ENCODE results near the gene ARMH3. TPM values are rescaled to one million over a fixed set of nuclear protein-coding genes. Genes with fewer than 3 reads are reported as not detected.
A peak's percentile ranks its signal among the peaks of the same experiment; 100 is the strongest.

The ARMH3 gene
- total RNA-seq, 1 experiment from 2014 or later: 6.9 TPM

DNA sequence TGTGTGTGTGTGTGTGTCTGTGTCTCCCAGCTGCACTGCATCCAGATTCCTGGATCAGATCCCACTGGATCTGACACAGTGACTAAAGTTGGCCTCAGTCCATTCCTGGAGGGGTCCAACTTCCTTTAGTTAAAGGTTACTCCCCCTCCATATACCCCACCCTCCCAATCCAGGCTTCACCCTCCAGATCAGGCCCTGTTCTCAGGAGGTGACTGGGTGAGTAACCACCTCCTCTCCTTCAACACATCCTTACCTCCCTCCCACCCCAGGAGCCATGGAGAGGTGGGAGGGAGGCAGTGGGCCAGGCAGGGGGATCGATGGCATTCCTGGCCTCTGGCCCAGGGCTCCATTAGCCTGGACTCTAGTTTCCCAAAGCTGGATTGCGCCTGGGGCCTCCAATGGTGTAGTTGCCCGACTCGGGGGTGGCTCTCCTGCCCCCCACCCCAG, 223.6 kb downstream of the ARMH3 start:
- no peak for DNase-seq (ENCODE audit: low read depth)

DNA sequence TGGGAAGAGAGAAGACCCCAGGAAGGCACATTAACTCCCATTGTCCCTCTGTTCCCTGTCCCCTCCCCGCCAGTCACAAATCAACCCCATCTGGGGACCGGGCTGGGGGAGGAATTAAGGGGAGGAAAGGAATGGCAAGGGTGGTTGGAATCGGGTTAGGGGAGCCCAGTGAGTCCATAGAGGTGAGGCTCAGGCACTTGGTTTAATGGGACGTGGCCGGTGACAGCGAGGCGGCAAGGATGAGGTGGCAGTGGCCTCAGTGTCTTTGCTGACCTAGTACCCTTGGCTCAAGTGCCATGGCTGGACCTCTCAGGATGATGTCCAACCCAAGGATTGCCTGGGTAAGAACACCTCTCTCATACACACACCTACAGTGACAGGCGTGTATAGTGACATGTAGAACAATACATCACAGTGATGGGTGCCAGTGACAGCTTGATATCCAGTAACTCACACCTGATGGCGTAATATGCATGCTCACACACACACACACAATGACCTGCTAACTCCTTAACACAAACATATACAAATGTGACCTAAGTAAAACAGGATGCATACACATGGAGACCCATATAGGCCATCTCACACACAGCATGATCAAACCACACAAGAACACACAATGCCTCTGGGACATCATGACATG, 224.7 kb downstream of the ARMH3 start:
- no peak for DNase-seq (ENCODE audit: low read depth)

DNA sequence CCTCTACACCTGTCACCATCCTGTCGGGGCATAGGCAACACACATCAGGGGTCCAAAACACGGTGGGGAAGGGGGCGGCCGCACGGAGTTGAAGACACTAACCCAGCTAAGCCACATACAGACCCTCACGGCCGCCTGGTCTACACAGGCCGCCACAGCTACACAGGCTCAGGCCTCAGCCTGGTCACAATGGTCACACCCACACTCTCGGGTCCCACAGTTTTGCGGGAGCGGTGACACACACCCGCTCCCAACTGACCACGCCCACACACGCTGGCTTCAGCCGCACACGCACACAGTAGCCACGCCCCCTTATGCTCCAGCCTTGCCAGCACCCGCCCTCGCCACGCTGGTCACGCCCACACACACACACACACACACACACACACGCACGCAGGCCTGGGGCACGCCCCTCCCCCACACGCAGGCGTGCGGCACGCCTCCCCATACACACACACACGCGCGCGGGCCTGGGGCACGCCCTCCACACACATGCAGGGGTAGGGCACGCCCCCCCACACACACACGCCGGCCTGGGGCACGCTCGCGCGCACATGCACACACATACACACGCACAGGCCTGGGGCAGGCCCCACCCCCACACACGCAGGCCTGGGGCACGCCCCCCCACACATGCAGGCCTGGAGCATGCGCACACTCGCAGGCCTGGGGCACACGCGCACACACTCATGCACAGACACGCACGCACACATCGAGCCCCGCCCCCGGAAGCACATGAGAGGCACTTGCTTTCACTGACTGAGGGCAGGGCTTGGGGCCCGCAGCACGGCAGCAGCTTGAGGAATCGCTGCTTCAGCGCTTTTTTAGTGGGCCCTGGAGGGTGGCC, 225.4 kb downstream of the ARMH3 start:
- peak; percentile 78 for DNase-seq (ENCODE audit: low read depth)

DNA sequence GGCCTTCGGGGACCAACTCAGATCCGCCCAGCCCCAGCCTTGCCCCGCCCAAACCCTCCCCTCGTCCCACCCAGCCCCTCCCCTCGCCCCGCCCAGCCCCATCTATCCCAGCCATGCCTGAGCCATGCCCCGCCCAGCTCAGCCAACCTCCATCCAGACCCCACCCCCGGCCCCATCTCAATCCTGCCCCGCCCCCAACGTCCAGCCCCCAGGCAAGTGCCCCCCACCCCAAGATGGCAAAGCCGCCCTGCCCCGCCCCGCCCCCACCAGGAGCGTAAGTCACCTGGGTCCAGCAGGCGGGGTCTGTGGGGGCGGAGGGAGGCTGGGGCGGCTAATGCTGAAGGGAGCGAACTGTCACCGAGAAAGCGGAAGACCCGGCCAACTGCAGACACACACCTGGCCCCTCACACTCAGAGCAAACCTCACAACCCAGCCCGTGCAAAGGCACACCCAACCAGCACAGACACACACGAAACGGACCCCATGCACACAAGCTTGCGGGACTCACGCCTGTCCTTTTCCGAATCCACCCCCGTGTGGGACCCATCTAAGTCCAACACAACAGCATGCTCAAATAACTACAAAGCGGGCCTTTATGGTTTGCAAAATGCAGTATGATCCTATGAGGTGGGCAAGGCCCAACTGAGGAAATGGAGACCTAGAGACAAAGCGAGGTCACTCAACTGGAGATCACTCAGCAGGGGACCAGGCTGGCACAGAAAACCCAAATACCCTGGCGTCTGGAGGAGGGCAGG, 226.2 kb downstream of the ARMH3 start:
- DNase-seq (ENCODE audit: low read depth): no peak

DNA sequence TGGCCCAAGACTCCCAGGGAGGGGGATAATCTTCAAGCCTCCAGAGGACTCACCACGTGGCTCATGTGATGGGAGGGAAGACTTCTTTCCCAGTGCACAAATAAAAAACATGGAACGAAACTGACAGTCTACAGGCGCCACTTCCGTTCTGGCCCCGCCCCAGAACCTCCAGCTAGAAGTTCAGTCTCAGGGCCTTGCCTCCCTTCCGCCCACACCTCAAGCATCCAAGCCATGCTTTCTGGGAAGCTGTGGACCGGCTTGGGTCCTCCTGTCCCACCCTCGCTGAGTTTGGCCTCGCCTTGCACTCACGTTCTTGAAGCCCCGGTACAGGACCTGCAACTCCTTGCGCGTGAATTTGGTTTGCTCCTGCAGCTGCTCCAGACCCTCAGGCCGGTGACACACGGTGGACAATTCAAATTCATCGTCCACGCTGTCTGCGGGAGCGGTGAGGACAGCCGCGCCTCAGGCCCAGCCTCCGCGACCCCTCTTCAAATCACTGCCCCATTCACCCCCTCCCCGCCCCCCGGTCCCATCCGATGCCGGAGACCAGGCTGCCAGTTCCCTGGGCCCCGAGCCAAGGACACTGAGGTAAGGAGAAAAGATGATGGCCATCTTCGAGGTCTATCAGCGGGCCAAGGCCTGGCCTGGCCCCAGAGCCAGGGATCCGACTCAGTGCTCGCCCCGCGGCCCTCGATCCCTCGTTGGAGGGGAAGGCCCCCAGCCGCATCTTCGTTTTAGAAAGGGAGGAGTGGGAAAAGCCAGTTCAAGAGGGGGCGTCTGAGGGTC, 227.0 kb downstream of the ARMH3 start:
- no peak for DNase-seq (ENCODE audit: low read depth)

DNA sequence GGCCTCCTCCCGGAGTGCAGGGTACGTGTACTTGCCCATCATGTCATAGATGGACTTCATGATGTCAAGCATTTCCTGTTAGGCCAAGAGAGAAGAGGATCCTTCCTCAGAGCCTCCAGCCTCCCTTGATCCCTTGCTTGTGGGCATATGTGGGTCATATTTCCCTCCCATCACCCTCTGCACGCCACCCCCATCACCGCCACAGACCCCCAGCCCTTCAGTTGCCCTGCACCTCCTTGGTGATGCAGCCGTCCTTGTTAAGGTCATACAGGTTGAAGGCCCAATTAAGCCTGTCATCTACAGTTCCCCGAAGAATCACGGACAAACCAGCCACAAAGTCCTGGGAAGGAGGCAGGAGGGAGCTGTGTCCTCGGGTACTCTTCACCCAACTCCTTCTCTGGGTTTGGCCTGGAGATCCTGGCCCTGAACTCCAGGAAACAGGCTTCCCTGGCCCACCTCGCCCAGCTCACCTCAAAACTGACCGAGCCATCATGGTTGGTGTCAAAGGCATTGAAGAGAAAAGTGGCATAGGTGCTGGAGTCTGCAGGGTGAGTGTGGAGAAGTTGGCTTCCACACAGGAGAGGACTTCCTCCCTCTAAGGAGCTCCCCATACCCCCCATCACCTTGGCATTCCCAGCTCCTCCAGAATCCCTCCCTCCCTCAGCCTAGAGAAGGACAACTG, 227.9 kb downstream of the ARMH3 start:
- no peak for DNase-seq (ENCODE audit: low read depth)

DNA sequence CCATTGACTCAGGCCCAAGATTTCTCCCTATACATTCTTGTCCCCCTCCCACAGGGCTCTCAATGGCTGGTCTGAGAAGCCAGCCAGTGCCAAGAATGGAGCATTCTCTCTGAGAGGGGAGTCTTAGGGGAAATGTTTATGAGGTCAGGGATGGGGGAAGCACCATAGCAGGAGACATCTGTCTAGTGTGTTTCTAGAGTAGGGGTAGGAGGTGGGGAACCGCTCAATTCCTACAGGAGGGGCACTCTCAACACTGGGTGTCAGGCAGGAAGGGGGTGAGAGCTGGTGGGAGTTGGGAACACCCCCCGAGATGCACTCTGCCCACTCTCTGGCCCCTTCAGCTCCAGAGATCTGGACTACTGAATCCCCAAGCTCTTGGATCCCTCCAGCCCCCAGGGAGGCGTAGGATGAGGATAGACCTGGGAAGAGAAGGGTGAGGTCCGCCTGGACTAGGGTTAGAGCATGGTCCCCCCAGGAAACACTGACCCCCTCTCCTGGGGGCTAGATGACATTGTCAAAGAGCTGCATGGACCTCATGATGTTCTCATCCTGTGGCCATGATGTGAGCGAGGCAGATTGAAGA, 229.0 kb downstream of the ARMH3 start:
- DNase-seq (ENCODE audit: low read depth): no peak

DNA sequence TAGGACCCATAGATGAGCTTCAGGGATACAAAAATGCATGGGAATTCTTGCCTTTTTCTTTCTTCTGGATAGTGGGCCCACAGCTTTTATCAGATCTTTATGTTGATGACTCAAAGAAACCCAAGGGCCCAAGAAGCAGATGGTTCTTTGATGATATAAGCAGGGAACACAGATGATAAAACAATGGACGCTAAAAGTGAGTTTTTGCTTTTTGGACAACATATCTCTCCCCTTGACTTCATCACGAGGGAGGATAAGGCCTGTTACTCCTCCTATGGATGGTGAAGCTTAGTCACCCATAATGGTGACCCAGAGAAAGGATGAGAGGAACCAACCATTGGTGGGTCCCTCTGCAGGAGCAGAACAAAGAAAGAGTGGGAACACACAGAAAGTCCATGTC, 231.2 kb downstream of the ARMH3 start:
- no peak for DNase-seq (ENCODE audit: low read depth)

DNA sequence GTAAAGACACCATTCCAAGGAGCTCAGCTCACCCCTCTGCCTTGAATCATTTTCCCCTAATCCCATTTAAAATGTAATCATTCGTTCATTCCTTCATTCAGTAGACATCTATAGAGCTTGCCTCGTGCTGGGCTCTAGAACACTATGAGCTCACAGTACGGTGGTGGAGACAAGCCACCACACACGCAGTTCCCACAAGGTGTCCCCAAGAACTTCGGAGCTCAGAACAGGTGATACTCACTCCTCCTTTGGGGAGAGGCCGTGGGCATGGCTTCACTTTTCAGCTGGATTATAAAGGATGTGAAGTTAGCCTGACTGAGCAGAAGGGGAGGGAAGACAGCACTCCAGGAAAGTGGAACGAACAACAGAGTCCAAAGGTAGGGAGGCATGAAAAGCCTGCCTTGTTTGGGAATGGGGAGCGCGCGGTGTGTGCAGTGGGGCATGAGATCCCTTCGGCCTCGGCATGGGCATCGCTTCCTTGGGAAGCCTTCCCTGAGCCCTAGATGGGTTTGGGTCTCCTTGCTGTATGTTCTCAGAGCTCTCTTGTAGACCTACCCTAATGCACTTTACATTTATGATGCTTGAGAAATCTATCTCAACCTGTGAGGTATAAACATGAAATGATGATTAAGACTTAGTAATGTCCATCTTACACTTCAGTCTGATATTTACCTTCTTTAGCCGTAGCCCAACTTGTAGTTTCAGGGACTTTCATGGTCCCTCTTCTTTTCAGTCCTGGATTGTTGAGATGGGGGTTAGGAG, 236.9 kb downstream of the ARMH3 start:
- DNase-seq (ENCODE audit: low read depth): no peak

DNA sequence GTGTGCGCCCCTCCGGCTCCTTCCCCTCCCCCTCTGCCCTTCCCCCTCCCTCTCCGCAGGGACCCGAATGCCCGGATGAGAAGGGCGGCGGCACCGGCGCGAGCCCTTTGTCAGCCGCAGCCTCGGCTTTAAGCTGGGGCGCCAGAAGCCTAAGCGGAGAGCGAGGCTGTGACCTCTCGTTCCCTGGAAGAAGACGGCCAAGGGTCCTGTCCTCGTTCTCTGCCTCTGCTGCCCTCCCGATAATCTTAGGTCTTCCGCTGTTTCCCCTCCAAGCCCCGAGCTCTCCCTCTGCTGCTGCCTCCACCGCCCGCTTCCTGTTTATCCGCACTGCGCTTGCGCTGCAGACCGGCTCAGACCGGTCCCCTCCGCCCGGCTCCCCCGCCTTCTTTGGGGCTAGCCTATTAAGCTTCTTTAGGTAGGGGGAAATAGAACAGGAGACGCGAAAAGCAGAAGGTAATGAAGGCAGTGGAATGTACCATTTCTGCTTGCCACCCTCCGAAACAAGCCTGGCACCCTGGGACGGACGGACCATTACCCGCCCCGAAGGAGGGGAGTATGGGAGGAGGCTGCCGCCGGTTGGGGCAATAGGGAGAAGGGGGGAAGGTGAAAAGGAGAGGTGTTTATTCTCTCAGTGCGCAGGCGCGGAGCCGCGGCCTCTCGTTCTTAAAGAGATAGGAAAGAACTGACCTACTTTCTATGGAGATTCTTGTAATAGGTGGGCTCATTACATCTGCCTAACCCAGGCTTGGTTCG, 237.7 kb downstream of the ARMH3 start, which contains the start of gene OGA:
Gene OGA (minus strand): TSS at position 326 of the 753 bp plus-strand sequence. CDS start 422 bp downstream, outside the sequence.
- peak; percentile 99 for DNase-seq (ENCODE audit: low read depth)

DNA sequence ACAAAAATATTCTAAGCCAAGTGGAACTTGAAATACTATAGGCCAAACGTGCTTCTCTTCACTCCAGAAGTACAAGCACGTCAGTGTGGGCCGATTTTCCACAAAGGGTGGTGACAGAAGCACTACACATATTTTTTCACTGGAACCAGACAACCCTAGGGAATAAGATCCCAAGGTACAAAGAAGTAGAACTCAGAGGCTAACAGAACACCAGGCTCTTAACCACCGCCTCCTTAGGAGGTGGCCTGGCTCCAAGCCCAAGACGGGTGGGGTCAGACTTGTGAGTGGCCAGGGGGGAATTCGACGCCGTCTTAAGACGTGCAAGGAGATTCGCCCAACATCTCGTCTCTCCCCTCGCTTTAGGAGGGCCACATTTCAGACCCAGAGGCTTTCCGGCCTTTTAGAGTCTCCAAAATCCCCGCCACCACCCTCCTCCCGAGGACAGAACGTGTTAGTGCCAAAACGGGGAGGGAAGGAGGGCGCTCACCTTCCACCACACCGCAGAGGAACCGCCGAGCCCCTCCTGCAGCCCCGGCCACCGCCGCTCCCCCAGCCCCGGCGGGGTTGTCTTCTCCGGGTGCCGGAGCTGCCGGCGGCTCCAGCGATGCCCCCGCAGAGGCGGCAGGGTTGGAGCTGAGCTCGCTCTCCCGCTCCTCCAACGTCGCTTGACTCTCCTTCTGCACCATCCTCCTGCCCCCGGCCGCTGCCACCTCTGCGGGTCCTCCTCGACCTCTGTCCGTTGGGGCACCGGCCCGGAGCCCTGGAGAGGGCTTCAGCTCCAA, 238.4 kb downstream of the ARMH3 start:
- peak; percentile 95 for DNase-seq (ENCODE audit: low read depth)

DNA sequence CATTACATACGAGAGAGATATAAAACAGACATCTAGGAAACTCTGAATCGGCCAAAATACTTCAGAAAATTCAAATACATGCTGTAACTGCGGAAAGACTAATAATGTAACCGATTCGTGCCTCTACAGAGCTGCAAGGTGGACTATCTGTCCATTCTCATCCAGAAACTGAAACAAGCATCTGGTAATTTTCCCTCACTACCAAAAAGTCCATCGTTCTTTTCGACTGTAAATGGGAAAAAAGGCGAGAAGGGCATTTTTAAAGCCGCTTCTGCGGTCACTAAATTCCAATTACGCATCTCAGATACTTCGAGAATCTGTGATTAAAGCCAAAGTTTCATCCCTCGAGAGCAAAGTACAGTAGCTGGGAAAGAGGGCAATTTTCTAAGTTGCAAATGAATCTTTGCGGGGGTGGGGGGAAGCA, 239.0 kb downstream of the ARMH3 start:
- no peak for DNase-seq (ENCODE audit: low read depth)

DNA sequence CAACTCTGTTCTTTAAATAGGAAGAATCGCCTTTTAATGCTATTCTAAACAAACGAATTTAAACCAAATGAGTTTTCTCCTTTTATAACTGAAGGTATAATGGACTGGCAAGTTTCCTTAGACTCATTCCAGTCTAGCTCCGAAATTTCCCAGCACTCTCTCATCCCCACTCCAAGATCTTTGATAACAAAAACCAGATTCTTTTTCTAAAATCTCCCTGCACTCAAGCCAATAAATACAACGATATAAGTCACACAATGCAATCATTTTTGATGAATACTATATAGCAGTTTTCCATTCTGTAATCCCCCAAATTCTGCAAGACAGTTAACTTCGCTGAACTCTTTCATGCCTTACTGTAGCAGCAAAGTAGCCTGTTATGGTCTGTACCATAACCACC, 239.6 kb downstream of the ARMH3 start:
- DNase-seq (ENCODE audit: low read depth): no peak

DNA sequence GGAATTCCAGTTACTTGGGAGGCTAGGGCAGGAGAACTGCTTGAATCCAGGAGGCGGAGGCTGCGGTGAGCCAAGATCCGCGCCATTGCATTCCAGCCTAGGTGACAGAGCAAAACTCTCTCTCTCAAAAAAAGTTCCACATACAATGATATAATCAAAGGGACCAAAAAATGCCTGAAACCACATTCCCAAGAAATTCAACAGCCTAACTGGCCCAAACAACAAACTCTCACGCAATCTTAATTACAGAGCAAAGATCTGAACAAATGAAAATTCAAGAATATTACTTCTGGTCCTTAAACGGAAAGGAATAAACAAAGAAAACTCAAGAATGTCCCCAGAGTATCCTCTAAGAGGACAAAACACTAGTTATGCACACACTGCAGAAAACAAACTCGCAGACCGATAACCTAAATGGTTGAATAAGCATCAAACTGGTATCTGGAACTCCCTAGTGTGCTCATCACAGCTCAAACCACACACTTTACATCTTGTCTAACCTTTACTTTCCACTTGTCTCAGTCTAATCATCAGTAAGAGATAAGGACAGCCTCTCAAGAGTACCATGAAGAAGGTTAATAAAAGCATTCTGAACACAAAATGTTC, 241.4 kb downstream of the ARMH3 start:
- DNase-seq (ENCODE audit: low read depth): peak; percentile 59

DNA sequence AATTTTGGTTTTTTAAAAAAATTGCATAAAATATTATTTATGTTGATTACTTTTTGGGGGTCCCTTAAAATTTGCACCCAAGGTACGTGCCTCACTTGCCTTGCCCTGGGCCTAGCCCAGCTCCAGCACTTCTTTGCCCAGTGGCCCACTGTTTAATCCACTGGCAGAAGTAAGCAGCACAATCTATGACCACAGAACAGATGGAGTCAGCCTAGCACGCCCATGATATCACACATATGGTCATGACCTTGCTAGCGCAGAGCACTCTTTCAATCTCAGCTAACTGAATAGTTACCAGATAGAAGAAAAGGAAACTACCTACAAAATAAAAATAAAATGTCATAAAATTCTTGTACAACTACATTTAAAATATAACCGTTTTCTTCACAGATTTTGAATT, 243.4 kb downstream of the ARMH3 start:
- DNase-seq (ENCODE audit: low read depth): no peak

DNA sequence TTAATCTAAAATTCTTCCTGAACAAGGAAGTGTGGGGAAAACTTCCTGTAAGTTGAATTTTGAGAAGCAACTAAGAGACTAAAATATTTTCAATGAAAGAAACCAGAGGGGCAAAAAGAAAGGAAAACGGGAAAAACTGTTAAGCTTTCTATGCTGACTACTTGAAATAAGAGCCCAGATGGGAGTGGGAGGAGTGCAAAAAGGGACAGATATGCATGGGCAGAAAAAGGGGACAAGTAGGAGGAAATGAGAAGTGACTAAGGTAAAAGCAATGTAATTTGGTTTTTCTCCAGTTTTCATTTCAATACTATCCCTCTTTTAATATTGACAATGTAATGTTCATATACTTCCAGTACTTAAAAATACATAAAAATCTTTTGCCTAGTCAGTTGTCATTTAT, 248.8 kb downstream of the ARMH3 start:
- DNase-seq (ENCODE audit: low read depth): no peak

DNA sequence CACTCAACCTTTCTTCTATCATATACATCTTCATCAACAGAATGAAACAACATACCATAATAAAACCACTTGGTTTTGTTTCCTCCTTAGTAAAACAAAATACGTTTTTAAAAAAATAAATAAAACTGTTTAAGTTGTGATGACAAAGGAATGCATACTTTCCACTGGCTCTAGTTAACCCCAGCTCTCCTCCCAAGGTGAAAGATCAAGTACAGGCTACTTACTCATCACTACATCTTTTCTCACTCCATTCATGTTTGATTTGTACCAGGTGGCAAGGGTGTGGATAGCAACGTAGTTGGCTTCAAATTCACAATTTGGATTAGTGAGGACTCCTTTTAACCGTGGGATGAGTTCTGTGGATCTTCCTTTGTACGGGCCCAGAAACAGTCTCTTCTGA, 252.5 kb downstream of the ARMH3 start:
- no peak for DNase-seq (ENCODE audit: low read depth)
